ENCODE measurements around the gene MLLT6.

GRCh38 chr17:38738686-38739085, 33.6 kb downstream of the MLLT6 start:
- TF ChIP-seq EP300 (IDR thresholded peaks at IDR 0.05) = no peak
- TF ChIP-seq CTCF (IDR thresholded peaks at IDR 0.05) = no peak
- no peak for TF ChIP-seq POLR2AphosphoS5 (IDR thresholded peaks at IDR 0.05)
- no peak for TF ChIP-seq POLR2A (IDR thresholded peaks at IDR 0.05; ENCODE audit: low read depth)

Data from esophagus muscularis mucosa (tissue), 4 donors.